Duodenal mucosa (tissue), 2 donors: ENCODE data around the gene DENND1B.

Source experiments
- H3K27ac ChIP-seq: one replicate; pipeline ENCODE4 v1.7.0; 2013; ENCODE audit warnings: low read depth, low read length
- H3K27me3 ChIP-seq, 2 donors: one replicate each; pipeline ENCODE4 v1.7.0; 2013; ENCODE audit warnings: low read length in 2 of 2, control low read depth in 1 of 2; ENCODE audit not compliant: insufficient read depth in 2 of 2, control insufficient read depth in 1 of 2
- H3K36me3 ChIP-seq, 2 donors: one replicate each; pipeline ENCODE4 v1.7.0; 2013; ENCODE audit warnings: low read length in 2 of 2, control low read depth in 1 of 2; ENCODE audit not compliant: insufficient read depth in 2 of 2, control insufficient read depth in 1 of 2
- H3K4me1 ChIP-seq, 2 donors: one replicate each; pipeline ENCODE4 v1.7.0; 2013; ENCODE audit warnings: low read length in 2 of 2, control low read depth in 1 of 2; ENCODE audit not compliant: insufficient read depth in 2 of 2, control insufficient read depth in 1 of 2
- H3K4me3 ChIP-seq, 2 donors: one replicate each; pipeline ENCODE4 v1.7.0; 2013; ENCODE audit warnings: low read length in 2 of 2, low read depth in 1 of 2
- H3K9ac ChIP-seq, 2 donors: one replicate each; pipeline ENCODE4 v1.7.0; 2013; ENCODE audit warnings: low read length in 2 of 2, low read depth in 1 of 2
- H3K9me3 ChIP-seq, 2 donors: one replicate each; pipeline ENCODE4 v1.7.0; 2013; ENCODE audit warnings: low read length in 2 of 2, control low read depth in 1 of 2; ENCODE audit not compliant: control insufficient read depth in 1 of 2

Gene DENND1B

DNA sequence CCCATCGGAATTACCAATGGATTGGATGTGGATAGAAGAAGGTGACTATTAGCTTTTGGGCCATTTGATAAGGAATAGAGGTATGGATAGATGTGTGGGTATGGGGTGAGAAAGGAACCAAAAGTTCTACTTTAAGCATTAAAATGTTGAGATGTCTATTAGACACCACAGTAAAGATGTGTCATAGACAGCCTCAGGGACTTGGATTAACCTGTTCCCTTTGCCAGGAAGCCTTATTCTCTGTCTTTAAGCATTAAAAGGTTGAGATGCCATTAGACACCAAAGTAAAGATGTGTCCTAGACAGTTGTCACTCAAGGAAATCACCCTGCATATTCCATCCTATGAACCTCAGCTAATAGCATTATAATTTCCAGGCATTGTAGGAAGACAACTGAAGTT lies 11.0 kb upstream of the DENND1B start:
- Histone ChIP-seq H3K27ac (no peak overlapping the region), H3K4me1 (peaks cover 18 to 36% of the 10 kb centered on the region in 2 donors), H3K9ac (no peak overlapping the region), H3K9me3 (no peaks in the 10 kb centered on the region), H3K36me3 (no peaks in the 10 kb centered on the region), H3K27me3 (no peaks in the 10 kb centered on the region), H3K4me3 (no peak overlapping the region)

DNA sequence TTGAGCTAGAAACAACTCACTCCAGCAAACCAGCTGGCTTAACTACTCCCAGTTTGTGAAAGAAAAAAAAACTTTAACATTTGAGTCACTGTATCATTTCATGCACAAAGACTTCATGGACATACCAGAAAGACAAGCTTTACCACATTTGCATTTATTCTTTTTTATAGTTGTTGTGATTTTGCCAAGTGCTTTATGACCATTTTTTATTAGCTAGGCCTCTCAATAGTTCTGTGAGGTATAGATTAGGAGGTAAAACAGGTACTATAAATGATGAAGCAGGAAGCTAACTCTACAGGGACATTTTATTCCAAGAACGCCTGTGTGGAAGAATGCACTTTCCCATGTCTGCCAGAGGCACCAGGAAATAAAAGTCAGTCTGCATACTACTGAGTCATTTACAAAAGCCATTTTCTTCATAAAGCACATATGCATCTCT lies 8.2 kb upstream of the DENND1B start:
- H3K9me3 ChIP-seq = no peaks in the 10 kb centered on the region
- no peak overlapping the region for H3K4me3 ChIP-seq
- H3K9ac ChIP-seq = no peak overlapping the region
- no peaks in the 10 kb centered on the region for H3K27me3 ChIP-seq
- H3K4me1 ChIP-seq = peaks cover 18 to 40% of the 10 kb centered on the region in 2 donors
- no peaks in the 10 kb centered on the region for H3K36me3 ChIP-seq
- H3K27ac ChIP-seq = no peak overlapping the region

DNA sequence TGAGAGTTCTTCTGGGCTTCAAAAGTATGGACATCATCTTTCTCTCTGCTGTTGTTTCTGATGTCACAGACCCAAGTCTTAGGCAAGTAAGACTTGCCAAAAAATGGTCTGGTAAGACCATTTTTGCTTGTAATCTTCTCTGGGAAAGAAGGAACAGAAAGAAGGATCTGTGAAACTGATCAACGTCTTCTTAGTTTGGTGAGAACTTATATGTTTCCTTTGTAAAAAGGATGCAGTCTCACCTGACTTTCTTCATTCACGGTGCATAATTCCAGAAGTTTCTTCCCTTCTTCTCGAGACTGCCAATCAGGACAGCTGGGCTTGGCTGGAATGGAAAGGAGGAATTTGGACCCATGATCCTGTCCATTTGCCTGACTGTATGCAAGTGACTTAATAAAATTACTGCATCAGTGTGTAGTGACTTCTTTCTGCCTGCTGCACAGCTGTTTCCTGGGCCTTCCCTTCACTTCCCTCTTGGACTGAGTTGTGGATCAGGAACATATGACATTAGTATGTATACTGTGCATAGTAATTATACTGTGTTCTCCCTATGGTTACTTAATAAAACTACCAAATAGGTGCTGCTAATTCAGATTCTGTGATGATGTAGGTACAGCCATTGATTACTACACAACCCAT lies 7.6 kb upstream of the DENND1B start:
- Histone ChIP-seq H3K36me3 (no peaks in the 10 kb centered on the region), H3K4me3 (no peak overlapping the region), H3K27ac (peak overlapping the region; percentile 45), H3K27me3 (no peaks in the 10 kb centered on the region), H3K9me3 (no peaks in the 10 kb centered on the region), H3K9ac (no peak overlapping the region), H3K4me1 (peaks cover 18 to 40% of the 10 kb centered on the region in 2 donors)

DNA sequence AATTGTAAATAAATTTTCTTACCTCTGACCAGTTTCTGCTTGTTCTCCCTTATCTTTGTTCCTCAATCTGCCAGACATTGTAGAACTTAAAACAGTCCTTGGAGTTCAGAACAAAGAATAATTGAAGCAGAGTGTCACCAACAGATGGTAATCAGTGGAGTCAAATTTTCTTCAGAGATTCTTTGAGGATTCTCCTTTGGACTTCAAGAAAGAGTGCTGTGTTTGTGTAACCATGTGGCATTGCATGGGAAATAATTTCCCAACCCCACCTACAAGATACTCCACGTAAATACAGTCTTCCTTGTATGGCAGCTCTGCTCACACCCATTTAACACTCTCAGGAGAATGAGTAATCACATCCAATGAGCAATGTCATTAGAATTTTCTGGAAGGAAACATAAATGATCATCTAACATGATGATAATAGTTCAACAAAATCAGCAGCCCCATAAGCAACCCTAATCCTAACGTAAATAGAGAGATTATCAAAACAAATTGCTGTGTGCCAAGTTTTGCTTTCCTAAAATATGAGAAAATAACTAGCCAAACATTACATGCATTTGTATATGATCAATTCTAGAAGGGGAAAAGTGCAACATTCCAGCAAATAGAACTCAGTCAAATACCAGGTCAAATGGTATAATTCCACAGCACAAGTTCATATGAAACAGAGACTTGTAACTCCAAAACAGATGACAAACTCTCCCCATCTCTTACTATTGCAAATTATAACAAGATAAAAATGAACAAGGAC lies 6.9 kb upstream of the DENND1B start:
- Histone ChIP-seq H3K36me3 (no peaks in the 10 kb centered on the region), H3K4me3 (no peak overlapping the region), H3K9ac (no peak overlapping the region), H3K27ac (peak overlapping the region; percentile 47), H3K9me3 (no peaks in the 10 kb centered on the region), H3K4me1 (peaks cover 22 to 40% of the 10 kb centered on the region in 2 donors), H3K27me3 (no peaks in the 10 kb centered on the region)

DNA sequence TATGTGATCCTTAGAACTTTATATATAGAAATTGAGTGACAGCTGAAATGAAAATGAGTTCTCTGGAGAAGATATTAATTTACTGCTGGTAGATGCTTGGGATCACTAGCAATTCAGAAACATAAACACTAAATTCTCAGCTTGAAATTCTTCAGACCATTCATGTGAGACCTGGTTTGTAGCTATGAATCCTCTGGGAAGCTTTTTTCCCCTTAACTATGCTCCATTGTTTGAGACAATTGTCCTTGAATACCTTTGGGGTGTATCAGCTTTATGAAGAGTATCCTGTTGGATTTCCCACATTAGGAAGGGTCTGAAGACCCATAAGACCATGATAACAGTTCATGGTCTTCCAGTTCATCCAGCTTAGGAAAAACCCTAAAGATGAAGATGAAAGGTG lies 4.6 kb upstream of the DENND1B start:
- Histone ChIP-seq H3K4me3 (no peak overlapping the region), H3K4me1 (peaks cover 39 to 55% of the 10 kb centered on the region in 2 donors), H3K27me3 (no peaks in the 10 kb centered on the region), H3K27ac (no peak overlapping the region), H3K9ac (no peak overlapping the region), H3K36me3 (no peaks in the 10 kb centered on the region), H3K9me3 (no peaks in the 10 kb centered on the region)

DNA sequence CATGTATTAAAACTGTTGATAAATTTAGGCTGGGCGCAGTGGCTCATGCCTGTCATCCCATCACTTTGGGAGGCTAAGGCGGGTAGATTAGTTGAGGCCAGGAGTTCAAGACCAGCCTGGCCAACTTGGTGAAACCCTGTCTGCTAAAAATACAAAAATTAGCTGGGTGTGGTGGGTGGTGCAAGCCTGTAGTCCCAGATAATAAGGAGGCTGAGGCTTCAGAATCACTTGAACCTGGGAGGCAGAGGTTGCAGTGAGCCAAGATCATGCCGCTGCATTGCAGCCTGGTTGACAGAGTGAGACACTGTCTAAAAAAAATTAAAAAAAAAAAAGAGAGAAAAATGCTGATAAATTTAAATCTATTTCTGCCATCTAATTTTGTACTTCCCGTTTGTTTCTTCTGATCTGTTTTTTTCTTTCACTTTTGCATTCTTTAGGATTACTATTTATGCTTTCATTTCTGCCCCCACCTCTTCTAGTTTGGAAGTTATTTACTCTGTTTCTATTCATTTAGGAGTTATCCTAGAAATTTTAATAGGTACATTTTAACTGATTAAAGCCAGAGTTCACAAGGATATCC lies 3.2 kb upstream of the DENND1B start:
- Histone ChIP-seq H3K9me3 (no peaks in the 10 kb centered on the region), H3K27me3 (no peaks in the 10 kb centered on the region), H3K4me1 (peaks cover 39 to 44% of the 10 kb centered on the region in 2 donors), H3K27ac (no peak overlapping the region), H3K36me3 (no peaks in the 10 kb centered on the region), H3K9ac (no peak overlapping the region), H3K4me3 (no peak overlapping the region)

DNA sequence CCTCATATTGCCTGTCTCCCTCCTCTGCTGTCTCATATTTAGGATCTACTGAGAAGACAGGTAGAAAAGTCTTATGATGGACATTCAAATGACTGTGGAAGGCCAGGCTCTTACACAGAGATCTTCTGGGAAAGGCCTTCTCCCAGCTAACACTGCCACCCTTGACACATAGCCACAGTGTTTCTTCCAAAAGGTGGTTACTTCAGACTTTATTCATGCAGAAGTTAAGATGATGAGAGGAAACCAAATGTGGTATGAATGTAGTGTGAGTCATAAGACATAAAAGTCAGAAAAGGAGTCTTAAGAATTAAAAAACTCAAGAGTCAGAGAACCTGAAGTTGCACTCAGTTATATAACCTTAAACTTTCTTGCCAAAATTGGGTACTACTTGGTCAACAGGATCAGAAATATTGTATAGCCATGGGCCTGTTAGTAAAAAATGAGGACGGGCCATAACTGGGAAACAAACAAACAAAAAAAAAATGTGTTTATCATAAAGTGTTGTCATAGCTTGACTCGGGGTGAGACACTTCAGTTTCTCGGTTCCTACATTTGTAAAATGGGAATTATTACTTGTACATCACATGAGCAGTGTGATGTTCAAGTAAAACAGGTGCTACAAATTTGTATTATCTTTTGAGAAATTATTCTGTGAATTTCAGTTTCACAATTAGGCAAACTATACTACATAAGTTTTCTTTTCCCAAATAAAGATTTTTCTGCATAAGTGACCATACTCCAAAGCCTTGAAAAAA lies 1.2 kb upstream of the DENND1B start:
- H3K27ac ChIP-seq = peak overlapping the region; percentile 90
- H3K9ac ChIP-seq = peak overlapping the region; percentile 9 to 79
- H3K9me3 ChIP-seq = no peaks in the 10 kb centered on the region
- peak overlapping the region in 1 of 2 donors; percentile 83 for H3K4me3 ChIP-seq
- H3K27me3 ChIP-seq = no peaks in the 10 kb centered on the region
- peaks cover 40 to 44% of the 10 kb centered on the region in 2 donors for H3K4me1 ChIP-seq
- no peaks in the 10 kb centered on the region for H3K36me3 ChIP-seq

DNA sequence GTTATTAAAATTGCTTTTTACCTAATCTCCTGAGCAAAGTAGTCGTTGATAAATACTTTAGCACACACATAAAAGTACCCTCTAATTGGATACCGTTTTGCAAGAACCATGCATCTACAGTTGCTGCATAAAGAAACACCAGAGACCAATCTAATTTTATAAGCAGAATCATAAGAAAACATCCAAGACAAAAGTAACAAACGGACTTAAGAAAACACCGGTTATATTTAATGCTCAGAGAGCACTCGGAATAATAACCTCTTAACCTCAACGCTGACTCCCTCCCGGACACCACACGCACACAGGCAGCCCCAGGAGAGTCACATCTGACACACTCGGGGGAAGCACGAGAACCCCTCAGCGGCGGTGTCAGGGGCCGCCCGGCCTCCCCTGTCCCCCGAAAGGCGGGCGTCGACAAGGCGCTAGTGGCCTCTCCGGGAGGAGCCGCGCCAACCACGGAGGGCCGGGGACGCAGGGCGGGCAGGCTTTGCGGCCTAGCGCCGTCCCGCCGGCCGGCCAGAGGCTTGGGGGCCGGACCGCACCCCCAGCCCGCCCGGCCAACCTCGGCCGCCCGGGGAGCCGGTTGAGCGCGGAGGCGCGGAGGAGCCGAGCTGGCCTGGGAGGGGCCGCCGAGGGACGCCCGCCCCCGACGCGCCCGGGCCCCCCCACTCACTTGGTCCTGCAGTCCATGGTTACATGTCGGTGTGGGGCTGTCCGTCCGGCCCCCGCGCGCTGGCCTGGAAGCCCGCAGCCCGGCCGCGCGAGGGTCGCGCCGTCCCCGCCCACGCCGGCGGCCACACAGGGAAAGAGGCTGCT lies 606 bp downstream of the DENND1B start:
- peaks cover 43 to 49% of the 10 kb centered on the region in 2 donors for H3K4me1 ChIP-seq
- peak overlapping the region; percentile 90 for H3K27ac ChIP-seq

DNA sequence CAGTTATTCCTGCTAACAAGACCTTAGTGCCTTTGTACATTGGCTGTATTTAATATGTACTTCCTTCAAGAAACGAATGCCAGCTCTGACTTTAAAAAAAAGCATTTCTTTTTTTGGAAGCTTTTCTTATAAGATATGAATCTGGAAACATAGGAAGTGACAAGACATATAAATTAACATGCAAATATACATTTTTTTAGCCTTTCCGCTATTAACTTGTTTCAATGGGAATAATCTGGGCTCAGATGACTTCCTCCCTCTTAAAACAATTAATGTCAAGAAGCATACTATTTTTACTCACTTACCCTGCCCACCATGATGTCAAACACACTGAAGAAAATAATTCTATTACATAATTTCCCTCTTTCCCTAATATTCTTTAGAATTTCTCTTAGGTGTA lies 1.4 kb downstream of the DENND1B start:
- Histone ChIP-seq H3K27ac (no peak overlapping the region), H3K9ac (peak overlapping the region; percentile 79 to 82), H3K4me3 (peak overlapping the region; percentile 83 to 86)

More for the DNA sequence above, 606 bp downstream of the DENND1B start:
- Histone ChIP-seq H3K4me3 (peak overlapping the region; percentile 83 to 86), H3K9me3 (no peaks in the 10 kb centered on the region), H3K36me3 (no peaks in the 10 kb centered on the region), H3K9ac (peak overlapping the region; percentile 79 to 82), H3K27me3 (no peaks in the 10 kb centered on the region)

More for the DNA sequence above, 1.4 kb downstream of the DENND1B start:
- Histone ChIP-seq H3K4me1 (peaks cover 43 to 52% of the 10 kb centered on the region in 2 donors), H3K36me3 (no peaks in the 10 kb centered on the region), H3K27me3 (no peaks in the 10 kb centered on the region), H3K9me3 (no peaks in the 10 kb centered on the region)
